Stimulated activated naive CD4-positive, alpha-beta T cell treated with Interleukin-2 at 50 U/mL for 16 hours (primary cell): ENCODE results near the gene ACADM.
"Not testable (repeated sequence)": the region's sequence is repeated elsewhere in the genome, so short reads cannot be mapped to it uniquely, and the experiment has no call there.

ENCODE experiments used
- DNase-seq: peaks from one replicate; lab custom pipeline; 2025; lab: John Stamatoyannopoulos, UW

ACADM gene

GRCh38 chr1:75736016-75736415 lies 11.5 kb downstream of the ACADM start:
- DNase-seq = no peak

GRCh38 chr1:75742047-75742625 lies 17.6 kb downstream of the ACADM start:
- no peak for DNase-seq

GRCh38 chr1:75745276-75745675 lies 20.8 kb downstream of the ACADM start:
- no peak for DNase-seq

GRCh38 chr1:75757210-75757609 lies 32.7 kb downstream of the ACADM start:
- not testable (repeated sequence) for DNase-seq

GRCh38 chr1:75758543-75758942 lies 34.0 kb downstream of the ACADM start:
- not testable (repeated sequence) for DNase-seq

GRCh38 chr1:75764057-75764655 lies 39.6 kb downstream of the ACADM start:
- DNase-seq = no peak

- DNase-seq = no peak
Observed at GRCh38 chr1:75765697-75766355, 41.3 kb downstream of the ACADM start.

- DNase-seq = no peak
Observed at GRCh38 chr1:75768016-75768415, 43.5 kb downstream of the ACADM start.

- DNase-seq = no peak
Observed at GRCh38 chr1:75770761-75771160, 46.3 kb downstream of the ACADM start.

- no peak for DNase-seq
Observed at GRCh38 chr1:75771978-75772377, 47.5 kb downstream of the ACADM start.

GRCh38 chr1:75777812-75778211 lies 53.3 kb downstream of the ACADM start:
- not testable (repeated sequence) for DNase-seq

- not testable (repeated sequence) for DNase-seq
Observed at GRCh38 chr1:75778694-75779093, 54.2 kb downstream of the ACADM start.

- not testable (repeated sequence) for DNase-seq
Observed at GRCh38 chr1:75780183-75780582, 55.7 kb downstream of the ACADM start.

GRCh38 chr1:75783920-75784319 lies 59.4 kb downstream of the ACADM start:
- not testable (repeated sequence) for DNase-seq

GRCh38 chr1:75785320-75785982 lies 60.9 kb downstream of the ACADM start:
- no peak for DNase-seq

- DNase-seq = peak; percentile 93
Observed at GRCh38 chr1:75785983-75786853, 61.7 kb downstream of the ACADM start, which contains the start of gene RABGGTB. Gene RABGGTB (plus strand): TSS chr1:75786256. CDS start chr1:75786272, 16 bp downstream.

GRCh38 chr1:75786901-75787493 lies 62.5 kb downstream of the ACADM start:
- no peak for DNase-seq

- no peak for DNase-seq
Observed at GRCh38 chr1:75787524-75787923, 63.0 kb downstream of the ACADM start.

- DNase-seq = no peak
Observed at GRCh38 chr1:75789988-75790387, 65.5 kb downstream of the ACADM start.

GRCh38 chr1:75791022-75791421 lies 66.5 kb downstream of the ACADM start:
- DNase-seq = no peak

GRCh38 chr1:75792091-75792490 lies 67.6 kb downstream of the ACADM start:
- no peak for DNase-seq
